MG63 (cell line): Measurements from ENCODE around the gene CLIC2. TPM values are rescaled to one million over a fixed set of nuclear protein-coding genes. Genes with fewer than 3 reads are reported as not detected.
"Not testable (repeated sequence)": the region's sequence is repeated elsewhere in the genome, so short reads cannot be mapped to it uniquely, and the experiment has no call there.

Experiments
- DNase-seq: peaks from one replicate; pipeline ENCODE4 v3.0.0-alpha.2; 2020
- H3K27me3 ChIP-seq: fragments of 250-450 bp; sonication (Bioruptor Pico); 2 replicates; pipeline ENCODE4 v1.5.1; 2020; ENCODE audit warnings: mild to moderate bottlenecking, moderate library complexity
- H3K36me3 ChIP-seq: fragments of 250-450 bp; sonication (Bioruptor Pico); 2 replicates; pipeline ENCODE4 v1.5.1; 2020; ENCODE audit warnings: mild to moderate bottlenecking, moderate library complexity
- H3K4me3 ChIP-seq: fragments of 250-450 bp; sonication (Bioruptor Pico); 2 replicates; pipeline ENCODE4 v1.5.1; 2020; ENCODE audit warnings: mild to moderate bottlenecking, moderate library complexity
- H3K9me3 ChIP-seq: fragments of 250-450 bp; sonication (Bioruptor Pico); 2 replicates; pipeline ENCODE4 v1.5.1; 2020; ENCODE audit warnings: mild to moderate bottlenecking, moderate library complexity
- total RNA-seq: library from RNA; depleted of rRNA; stranded (reverse); fragments of >200 nt; shearing (Covaris generic); gene quantifications from 2 replicates; pipeline ENCODE4 v1.2.3, GENCODE V29; 2014; ENCODE audit warnings: low replicate concordance; rRNA removed

The CLIC2 gene
- 0.10 and 0.30 TPM in 2 replicates for total RNA-seq

- no peak within 1 kb of the TSS for H3K4me3 ChIP-seq
- H3K9me3 ChIP-seq = no peaks in the 10 kb centered on the region
- no peaks in the 10 kb centered on the region for H3K36me3 ChIP-seq
- peak; percentile 85 for DNase-seq
- H3K27me3 ChIP-seq = no peaks in the 10 kb centered on the region
Measured at GRCh38 chrX:155334486-155335336, at the start of gene CLIC2. Gene CLIC2 (minus strand): TSS chrX:155334614. CDS start chrX:155334427, 187 bp downstream.

DNA sequence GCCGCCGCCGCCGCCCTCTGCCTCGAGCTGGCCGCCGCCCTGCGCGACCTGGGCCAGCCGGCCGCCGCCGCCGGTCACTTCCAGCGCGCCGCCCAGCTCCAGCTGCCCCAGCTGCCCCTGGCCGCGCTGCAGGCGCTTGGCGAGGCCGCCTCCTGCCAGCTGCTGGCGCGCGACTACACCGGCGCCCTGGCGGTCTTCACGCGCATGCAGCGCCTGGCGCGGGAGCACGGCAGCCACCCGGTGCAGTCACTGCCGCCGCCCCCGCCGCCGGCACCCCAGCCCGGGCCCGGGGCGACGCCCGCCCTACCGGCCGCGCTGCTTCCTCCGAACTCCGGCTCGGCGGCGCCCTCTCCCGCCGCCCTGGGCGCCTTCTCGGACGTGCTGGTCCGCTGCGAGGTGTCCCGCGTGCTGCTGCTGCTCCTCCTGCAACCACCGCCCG is 48.1 kb upstream of the CLIC2 start:
- H3K4me3 ChIP-seq, H3K9me3 ChIP-seq, DNase-seq, H3K36me3 ChIP-seq, H3K27me3 ChIP-seq: not testable (repeated sequence)

GRCh38 chrX:155381843-155382528 is 47.6 kb upstream of the CLIC2 start, which contains the start of gene F8A2:
Gene F8A2 (plus strand): TSS chrX:155382095. CDS start chrX:155382115, 20 bp downstream.
- not testable (repeated sequence) for DNase-seq, H3K9me3 ChIP-seq, H3K36me3 ChIP-seq, H3K4me3 ChIP-seq, H3K27me3 ChIP-seq

GRCh38 chrX:155379802-155380201 is 45.4 kb upstream of the CLIC2 start:
- H3K27me3 ChIP-seq, DNase-seq, H3K4me3 ChIP-seq, H3K36me3 ChIP-seq, H3K9me3 ChIP-seq: not testable (repeated sequence)

- H3K36me3 ChIP-seq, DNase-seq: not testable (repeated sequence)
Measured at GRCh38 chrX:155373777-155374458, 39.5 kb upstream of the CLIC2 start.

DNA sequence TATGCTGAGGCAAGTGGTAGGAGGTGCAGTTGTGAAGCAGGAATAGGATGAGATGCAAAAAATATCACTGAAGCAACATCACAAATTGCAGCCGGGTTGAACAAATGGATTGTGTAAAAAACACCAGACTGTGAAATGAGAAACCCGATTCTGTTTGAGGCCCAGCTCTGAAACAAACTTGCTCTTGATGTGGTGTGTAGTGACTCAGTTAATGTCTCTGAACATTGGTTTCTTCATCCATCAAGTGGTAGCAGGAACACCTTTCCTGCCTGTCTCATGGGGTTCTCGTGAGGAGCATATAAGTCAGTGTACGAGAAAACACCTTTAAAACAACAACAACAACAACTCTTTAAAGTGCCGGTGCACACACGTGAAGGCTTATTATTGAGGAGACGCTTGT is 29.3 kb upstream of the CLIC2 start:
- H3K9me3 ChIP-seq, DNase-seq, H3K27me3 ChIP-seq, H3K36me3 ChIP-seq, H3K4me3 ChIP-seq: not testable (repeated sequence)

More at GRCh38 chrX:155373777-155374458, 39.5 kb upstream of the CLIC2 start:
- H3K4me3 ChIP-seq, H3K27me3 ChIP-seq, H3K9me3 ChIP-seq: not testable (repeated sequence)

- DNase-seq, H3K9me3 ChIP-seq, H3K27me3 ChIP-seq, H3K36me3 ChIP-seq, H3K4me3 ChIP-seq: not testable (repeated sequence)
Measured at GRCh38 chrX:155349448-155349847, 15.0 kb upstream of the CLIC2 start.

DNA sequence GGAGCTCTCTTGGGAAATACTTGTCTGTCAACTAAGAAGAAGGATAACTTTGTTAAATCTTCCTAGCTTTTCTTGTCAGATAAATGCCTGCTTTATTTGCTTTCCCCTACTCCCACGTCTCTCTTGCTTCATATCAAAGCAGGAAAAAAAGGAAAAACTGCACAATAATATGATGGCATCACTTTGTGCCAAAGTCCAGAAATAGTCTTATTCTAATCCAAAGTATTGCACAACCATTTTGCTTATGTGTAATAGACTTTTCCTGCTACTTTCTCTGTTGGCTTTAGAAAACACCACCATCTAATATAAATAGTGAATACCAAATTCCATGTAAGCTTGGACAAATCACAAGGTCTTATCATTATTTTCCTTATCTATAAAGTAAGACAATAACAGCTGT is 11.3 kb upstream of the CLIC2 start:
- not testable (repeated sequence) for H3K4me3 ChIP-seq, H3K36me3 ChIP-seq, H3K9me3 ChIP-seq, DNase-seq, H3K27me3 ChIP-seq

DNA sequence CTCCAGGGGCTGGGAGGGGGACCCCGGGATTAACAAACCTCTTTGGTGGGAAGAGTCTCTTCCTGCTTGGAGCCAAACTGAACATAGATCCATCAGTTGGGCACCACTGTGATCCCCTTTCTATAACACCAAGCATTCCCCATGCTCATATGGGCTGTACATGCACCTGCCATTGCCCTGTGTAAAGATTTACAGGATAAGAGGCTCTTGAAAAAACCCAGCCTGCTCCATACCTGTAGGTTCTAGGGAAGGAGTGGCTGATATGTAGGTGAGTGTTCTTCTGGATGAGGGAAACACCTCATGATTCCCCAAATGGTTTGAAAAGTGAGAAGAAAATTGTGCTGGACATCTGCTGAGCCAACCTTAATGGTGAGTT is 911 bp upstream of the CLIC2 start:
- DNase-seq, H3K4me3 ChIP-seq, H3K27me3 ChIP-seq, H3K9me3 ChIP-seq, H3K36me3 ChIP-seq: not testable (repeated sequence)

DNA sequence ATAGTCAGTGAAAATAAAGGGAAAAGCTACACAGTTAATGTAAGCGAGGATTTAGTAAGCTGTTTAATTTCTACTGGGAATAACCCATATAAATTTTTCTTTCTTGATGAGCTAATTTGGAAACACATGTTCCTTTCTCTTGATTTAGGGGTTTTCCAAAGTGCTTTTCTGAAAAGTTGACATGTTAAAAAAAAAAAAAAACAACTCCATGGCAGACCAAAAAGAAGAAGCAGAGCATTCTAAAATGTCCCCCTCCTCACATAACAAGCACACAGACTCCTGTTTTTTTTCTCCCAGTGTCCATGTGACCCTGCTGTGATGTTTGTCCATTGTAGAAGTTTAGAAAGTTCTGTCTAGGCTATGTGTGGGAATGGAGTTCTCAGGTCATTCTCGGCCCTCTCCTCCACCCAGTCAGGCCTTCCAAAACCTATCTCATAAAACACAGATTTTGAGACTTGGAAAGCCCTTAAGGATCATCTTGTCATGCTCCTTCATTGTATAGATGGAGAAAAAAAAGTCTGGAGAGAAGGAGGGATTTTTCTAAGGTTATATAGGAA is 792 bp downstream of the CLIC2 start:
- DNase-seq = no peak
- no peaks in the 10 kb centered on the region for H3K27me3 ChIP-seq
- no peak overlapping the region for H3K4me3 ChIP-seq
- H3K9me3 ChIP-seq = no peaks in the 10 kb centered on the region
- no peaks in the 10 kb centered on the region for H3K36me3 ChIP-seq

GRCh38 chrX:155330992-155331391 is 3.4 kb downstream of the CLIC2 start:
- H3K9me3 ChIP-seq = no peaks in the 10 kb centered on the region
- no peak for DNase-seq
- no peaks in the 10 kb centered on the region for H3K36me3 ChIP-seq
- no peaks in the 10 kb centered on the region for H3K27me3 ChIP-seq
- no peak overlapping the region for H3K4me3 ChIP-seq

GRCh38 chrX:155329293-155329692 is 5.1 kb downstream of the CLIC2 start:
- H3K27me3 ChIP-seq = no peaks in the 10 kb centered on the region
- DNase-seq = no peak
- H3K4me3 ChIP-seq = no peak overlapping the region
- H3K36me3 ChIP-seq = no peaks in the 10 kb centered on the region
- no peaks in the 10 kb centered on the region for H3K9me3 ChIP-seq

DNA sequence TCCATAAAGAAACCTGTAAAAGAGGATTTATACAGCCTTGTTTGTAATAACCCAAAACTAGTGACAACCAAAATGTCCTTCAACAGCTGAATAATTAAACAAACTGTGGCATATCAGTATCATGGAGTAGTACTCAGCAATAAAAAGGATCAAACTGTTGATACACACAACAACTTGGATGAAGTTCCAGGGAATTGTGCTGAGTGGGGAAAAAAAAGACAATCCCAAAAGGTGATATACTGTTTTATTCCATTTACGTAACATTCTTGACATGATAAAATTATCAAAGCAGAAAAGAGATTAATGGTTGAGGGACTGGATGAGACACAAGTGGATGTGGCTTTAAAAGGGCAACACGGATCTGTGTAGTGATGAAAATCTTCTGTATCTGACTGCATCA is 7.8 kb downstream of the CLIC2 start:
- Histone ChIP-seq H3K36me3 (no peaks in the 10 kb centered on the region), H3K4me3 (no peak overlapping the region), H3K9me3 (no peaks in the 10 kb centered on the region), H3K27me3 (no peaks in the 10 kb centered on the region)
- DNase-seq = no peak

- H3K4me3 ChIP-seq = no peak overlapping the region
- DNase-seq = no peak
- H3K27me3 ChIP-seq = no peaks in the 10 kb centered on the region
- H3K36me3 ChIP-seq = no peaks in the 10 kb centered on the region
- H3K9me3 ChIP-seq = no peaks in the 10 kb centered on the region
Measured at GRCh38 chrX:155314260-155314659, 20.2 kb downstream of the CLIC2 start.

- Histone ChIP-seq H3K4me3 (no peak overlapping the region), H3K9me3 (no peaks in the 10 kb centered on the region), H3K27me3 (no peaks in the 10 kb centered on the region), H3K36me3 (no peaks in the 10 kb centered on the region)
- DNase-seq = no peak
Measured at GRCh38 chrX:155313766-155314165, 20.6 kb downstream of the CLIC2 start.

- Histone ChIP-seq H3K4me3 (no peak overlapping the region), H3K27me3 (no peaks in the 10 kb centered on the region), H3K36me3 (no peaks in the 10 kb centered on the region), H3K9me3 (no peaks in the 10 kb centered on the region)
- DNase-seq = no peak
Measured at GRCh38 chrX:155293771-155294170, 40.6 kb downstream of the CLIC2 start.

- DNase-seq = no peak
- Histone ChIP-seq H3K27me3 (no peaks in the 10 kb centered on the region), H3K9me3 (no peaks in the 10 kb centered on the region), H3K36me3 (no peaks in the 10 kb centered on the region), H3K4me3 (no peak overlapping the region)
Measured at GRCh38 chrX:155279873-155280272, 54.5 kb downstream of the CLIC2 start.
